ENCODE measurements around the gene PRELID3B.

The PRELID3B gene

DNA sequence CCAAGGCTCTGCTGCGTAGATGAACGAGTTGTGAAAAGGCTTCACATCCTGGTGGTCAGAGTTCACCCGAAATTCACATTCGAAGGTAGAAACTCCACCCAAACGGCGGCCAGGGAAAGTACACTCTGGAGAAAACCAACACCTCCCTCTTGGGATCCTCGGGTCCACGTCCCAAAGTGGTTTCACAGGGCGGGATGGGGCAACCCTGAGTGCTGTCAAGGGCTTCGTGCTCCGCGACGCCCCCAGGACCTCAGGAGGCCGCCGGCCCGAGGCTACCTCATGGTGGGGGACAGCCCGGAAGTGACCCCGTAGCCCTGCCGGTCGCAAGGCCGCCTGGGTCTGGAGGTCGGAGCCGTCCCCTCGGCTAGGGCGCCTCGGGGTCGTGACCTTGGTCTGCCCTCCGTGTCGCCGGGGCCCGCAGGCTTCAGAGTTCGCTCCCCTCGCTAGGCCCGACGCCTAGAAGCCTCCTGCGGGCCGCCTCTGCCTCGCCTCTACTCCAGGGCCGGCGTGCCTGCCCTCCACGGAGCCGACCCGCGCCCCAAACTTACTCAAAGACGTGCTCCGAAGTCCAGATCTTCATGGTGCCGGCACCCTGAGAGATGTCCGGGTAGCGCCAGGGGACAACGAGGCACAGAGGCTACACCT, at the start of gene PRELID3B:
TSS of gene PRELID3B (minus strand) at position 636 of the 645 bp plus-strand sequence. CDS start at position 580, 56 bp downstream.
- no peak for DNase-seq (ENCODE audit: low read depth in 2 of 2)

DNA sequence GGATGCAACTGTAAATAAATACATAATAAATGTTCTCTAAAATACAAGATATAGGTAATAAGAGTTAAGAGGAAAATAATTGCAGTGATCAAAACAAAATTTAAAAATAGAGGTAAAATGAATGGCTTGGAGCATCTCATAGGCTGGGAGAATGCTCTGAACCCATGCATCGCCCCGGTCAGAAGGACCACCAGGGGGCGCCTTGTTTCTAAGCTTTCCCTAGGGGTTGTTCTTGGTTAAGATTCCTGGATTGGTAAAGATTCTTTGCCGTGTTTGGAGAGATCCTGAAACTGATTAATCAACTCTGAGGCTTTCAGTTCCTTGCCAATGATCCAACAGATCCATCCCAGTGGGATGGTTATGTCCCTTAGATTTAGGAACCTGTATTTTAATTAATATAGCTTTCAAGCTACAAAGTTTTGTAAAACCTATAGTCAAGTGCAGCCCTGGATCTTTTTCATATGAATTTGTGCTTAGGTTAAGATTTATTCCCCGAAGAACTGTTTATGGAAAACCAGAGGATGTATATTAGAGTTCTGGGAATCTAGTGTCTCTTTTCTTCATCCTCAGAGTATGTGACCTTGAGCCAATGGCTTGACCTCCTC, 45.3 kb upstream of the PRELID3B start:
- DNase-seq (ENCODE audit: low read depth in 2 of 2) = peak; percentile 44 to 55

DNA sequence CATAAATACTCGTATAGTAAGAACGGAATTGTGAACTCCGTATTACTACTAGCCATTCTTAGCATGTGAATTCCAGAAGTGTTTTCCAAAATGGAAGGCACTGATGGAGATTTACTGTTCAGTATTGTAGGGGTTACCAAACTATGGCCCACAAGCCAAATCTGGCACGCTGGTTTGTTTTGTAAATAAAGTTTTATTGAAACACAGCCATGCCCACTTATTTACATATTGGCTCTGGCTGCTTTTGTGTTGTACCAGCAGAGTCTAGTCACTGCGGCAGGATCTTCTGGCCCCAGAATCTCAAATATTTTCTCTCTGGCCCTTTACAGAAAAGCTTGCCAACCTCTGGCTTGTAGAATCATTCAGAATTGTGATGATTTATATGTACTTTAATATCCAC, 44.3 kb upstream of the PRELID3B start:
- DNase-seq (ENCODE audit: low read depth in 2 of 2) = no peak

DNA sequence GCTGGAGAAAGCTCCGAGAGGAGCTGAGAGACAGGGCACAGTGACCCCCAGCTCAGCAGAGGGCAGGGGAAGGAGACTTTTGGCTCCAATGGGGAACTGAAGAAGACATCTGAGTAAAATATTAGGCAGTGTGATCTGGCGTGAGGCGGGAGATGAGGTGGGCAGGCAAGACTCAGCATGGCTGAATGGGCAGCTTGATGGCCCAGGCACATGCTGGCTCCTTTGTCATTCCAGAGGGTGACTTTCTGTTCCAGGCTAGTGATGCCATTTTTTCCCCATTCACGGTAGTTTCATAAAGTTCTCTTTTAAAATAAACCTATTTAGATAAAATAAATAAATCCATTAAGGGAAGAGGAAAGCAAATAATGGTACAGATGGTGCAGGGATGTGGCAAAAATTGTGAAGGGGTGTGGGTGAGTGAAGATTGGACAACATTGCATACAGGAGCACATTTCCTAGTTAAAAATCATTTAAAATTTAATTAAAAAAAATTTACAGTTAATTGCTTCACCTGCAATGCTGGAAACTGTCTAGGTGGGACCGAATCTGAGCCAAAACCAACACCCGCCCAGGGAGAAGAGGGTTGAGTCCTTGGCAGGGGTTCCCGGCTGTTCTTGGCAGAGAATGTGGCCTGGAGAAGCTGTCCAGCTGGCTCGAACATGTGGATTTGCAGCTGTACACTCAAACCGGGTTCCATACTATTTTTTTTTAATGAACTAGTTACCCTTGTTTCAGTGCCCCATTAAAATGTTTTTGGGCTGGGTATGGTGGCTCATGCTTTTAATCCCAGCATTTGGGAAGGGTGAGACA, 41.7 kb upstream of the PRELID3B start:
- no peak for DNase-seq (ENCODE audit: low read depth in 2 of 2)

DNA sequence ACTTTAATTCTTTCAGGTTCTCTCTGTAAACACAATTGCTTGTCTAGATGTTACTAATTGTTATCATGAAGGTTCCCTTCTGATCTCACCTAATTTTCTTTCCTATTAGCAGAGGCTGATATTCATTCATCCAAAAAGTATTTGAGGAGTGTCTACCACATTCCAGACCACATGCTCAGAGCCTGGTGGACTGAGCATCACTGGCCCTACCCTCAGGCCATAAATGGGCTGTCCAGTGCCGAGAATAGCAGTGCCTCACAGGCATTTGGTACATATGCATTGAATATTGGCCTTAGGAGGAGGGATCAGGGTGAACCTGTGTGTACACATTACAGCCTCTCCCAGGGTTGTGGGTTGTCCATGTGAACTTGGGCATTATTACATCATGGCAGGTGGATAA, 40.4 kb upstream of the PRELID3B start:
- DNase-seq (ENCODE audit: low read depth in 2 of 2) = peak in 1 of 2 experiments; percentile 10

DNA sequence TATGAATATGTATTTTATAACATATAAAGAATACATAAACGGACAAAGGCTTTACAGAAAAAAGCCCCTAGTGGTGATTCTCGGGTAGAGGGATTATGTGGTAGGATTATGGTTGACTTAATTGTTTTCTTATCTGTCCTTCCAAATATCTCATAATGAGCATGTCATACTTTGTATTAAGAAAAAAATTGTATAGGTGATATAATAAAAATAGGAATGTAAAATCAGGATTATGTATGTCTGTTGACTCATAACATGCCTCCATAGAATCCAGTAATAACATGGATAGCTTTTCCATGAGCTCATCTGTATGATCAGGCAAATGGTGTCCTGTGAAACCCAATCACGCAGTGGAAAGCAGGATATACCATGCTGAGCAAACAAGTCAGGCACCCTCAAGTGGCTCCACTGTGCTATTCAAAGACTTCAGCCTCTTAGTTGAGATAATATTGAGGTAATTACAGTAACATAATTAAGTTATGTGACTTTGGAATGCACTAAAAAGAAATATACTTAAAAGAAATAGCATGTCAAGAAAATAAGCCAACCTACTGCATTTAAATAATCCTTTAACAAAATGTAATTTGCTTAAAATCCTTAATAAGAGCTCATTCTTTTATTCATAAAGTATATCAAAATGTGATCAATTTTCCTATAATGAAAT, 39.6 kb upstream of the PRELID3B start:
- peak in 1 of 2 experiments; percentile 9 for DNase-seq (ENCODE audit: low read depth in 2 of 2)

DNA sequence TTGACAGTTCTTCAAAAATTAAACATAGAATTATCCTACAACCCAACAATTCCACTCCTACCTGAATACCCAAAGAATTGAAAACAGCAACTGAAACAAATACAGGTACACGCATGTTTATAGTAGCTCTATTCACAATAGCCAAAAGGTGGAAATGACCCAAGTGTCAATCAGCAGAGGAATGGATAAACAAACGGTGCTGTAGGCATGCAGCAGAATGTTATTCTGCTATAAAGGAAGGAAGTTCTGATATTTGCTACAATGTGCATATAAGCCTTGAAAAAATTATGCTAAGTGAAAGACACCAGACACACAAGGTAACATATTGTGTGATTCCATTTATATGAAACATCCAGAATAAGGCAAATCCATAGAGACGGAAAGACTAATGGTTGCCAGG, 38.5 kb upstream of the PRELID3B start:
- DNase-seq (ENCODE audit: low read depth in 2 of 2) = no peak

DNA sequence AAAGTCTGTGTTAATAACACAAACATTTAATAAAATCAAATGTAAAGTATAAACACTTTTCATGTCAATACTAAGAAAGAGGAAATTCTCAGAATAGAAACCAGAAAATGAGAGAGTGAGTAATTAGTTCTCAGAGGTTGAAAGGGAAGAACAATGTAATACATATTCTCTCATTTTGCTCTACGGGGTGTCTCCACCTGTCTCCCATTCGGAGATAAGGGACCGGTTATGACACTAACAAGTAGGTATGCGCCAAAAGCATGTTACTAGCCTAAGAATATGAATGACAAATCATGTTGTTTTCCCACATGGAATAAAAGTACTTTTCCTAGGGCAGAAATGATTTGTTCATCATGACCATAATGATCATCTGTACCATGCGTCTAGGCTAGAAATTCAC, 35.6 kb upstream of the PRELID3B start:
- DNase-seq (ENCODE audit: low read depth in 2 of 2) = no peak

DNA sequence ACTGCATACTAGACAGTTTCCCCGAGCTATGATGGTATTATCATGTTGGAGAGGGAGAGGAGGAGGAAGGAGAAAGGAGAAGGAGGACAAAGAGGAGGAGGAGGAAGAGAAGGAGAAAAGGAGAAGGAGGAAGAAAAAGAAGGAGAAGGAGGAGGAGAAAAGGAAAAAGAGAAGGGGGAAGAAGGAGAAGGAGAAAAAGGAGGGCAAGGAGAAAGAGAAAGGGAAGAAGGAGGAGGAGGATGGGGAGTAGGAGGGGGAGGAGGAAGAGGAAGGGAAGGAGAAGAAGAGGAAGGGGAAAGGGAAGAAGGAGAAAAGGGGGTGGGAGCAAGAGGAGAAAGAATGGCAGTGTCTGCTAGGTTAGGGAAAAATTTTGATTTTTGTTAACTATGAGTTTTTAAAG, 35.1 kb upstream of the PRELID3B start:
- DNase-seq (ENCODE audit: low read depth in 2 of 2) = no peak

DNA sequence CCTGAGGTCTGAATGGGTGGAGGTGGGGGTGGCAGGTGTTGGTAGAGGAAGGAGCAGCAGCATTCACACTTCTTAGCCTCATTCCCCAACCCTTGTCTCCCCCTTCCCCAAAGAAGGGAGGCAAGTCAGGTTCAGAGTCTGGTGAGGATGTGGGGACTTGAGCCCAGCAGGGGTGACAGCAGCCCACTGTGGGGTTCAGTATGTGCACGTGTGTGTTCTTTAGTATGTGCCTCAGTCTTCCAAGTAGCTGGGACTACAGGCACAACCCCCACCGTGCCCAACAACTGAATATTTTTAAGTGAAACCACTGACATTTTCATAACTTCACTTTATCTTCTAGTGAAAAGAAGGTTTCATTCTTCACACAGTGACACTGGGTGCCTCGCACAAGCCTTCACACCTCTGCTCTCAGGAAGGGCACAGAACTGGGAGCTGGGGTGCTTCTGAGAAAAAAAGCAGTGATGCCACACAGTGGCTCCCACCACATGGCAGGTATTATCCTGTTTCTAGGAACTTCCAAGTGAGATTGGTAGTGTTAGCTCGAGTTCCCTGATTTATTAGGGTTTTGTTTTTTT, 33.4 kb upstream of the PRELID3B start:
- DNase-seq (ENCODE audit: low read depth in 2 of 2) = no peak

DNA sequence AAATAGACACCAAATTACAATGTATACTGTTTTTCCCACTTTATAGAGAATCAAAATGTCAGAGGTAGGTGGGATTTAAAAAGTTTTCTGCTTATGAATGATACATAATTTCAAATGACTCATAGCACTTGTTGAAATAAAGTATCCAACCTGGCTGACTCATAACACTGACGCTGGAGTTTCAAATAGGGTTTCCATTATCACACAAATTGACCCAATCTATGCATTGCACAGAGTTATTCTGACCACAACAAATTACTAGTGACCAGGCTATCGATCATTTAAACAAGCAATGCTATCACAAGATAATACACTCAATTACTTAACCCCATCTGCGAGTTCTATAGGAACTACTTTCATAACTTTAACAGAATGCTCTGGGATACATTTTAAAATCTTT, 31.9 kb upstream of the PRELID3B start:
- DNase-seq (ENCODE audit: low read depth in 2 of 2) = peak in 1 of 2 experiments; percentile 7

DNA sequence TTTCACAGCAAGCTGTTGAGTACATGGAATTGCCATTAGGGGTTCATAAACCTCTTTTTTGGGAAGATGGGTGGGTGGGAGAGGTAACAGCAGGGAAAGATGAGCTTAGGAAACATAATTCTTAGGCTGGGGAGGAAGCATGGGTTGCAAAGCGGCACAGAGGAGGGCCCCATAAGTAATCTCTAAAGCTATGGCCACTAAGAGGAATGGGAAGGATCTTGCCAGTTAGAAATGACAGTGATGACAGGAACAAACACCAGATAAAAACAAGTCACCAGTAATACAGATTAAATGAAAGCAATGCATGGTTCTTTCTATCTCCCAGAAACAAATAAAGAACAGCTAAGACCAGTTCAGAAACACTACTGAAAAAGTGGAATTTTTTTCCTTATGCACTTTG, 31.0 kb upstream of the PRELID3B start:
- DNase-seq (ENCODE audit: low read depth in 2 of 2) = no peak

DNA sequence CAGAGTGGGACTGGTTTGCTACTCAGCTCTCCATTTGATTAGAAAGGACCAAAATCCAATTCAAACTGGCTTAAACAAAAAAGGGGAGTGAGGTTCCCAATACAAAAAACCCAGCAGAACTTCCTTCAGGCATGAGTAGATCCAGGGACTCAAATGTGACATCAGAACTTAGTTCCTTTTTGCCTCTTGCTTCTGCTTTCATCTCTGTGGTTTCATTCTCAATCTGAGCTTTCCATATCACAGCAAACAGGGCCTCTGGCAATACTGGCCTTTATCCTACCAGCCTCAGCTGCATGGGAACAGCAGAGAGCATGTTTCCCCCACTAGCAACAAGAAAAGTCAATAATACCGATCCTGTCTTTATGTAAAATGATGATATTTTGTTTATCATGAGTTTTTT, 28.6 kb upstream of the PRELID3B start:
- DNase-seq (ENCODE audit: low read depth in 2 of 2) = no peak

DNA sequence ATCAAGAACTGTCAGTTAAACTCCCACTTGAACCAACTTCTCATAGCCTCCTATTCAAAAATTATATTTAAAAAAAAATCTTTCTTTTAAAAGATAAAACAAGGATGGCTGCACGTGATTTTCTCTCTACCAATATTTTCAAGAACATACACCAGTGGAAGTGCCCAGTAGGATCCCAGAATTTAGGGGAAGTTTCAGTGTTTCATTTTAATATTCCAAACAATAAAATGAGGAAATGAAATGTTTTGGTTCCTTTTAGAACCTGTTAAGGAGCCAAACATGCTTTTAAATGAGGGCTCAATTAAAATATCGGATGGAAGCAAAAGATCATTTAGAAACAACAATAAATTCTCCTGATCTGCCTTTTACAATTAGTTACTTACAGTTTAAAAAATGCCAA, 26.4 kb upstream of the PRELID3B start:
- DNase-seq (ENCODE audit: low read depth in 2 of 2) = no peak

DNA sequence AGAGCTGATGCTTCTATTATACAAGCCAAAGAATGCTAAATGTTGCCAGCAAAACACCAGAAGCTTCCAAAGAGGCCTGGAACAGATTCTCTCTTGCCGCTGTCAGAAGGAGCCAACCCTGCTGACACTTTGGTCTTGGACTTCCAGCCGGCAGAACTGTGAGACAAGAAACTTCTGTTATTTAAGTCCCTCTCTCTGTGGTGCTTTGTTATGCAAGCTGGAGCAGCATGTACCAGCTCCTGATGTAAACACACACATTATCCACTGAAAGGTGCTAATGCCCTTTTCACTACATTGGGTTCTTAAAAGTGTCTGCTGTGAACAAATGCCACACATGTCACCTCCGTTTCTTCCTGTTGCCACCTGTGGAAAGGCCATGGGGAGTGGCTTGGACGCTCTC, 25.9 kb upstream of the PRELID3B start:
- DNase-seq (ENCODE audit: low read depth in 2 of 2) = no peak

DNA sequence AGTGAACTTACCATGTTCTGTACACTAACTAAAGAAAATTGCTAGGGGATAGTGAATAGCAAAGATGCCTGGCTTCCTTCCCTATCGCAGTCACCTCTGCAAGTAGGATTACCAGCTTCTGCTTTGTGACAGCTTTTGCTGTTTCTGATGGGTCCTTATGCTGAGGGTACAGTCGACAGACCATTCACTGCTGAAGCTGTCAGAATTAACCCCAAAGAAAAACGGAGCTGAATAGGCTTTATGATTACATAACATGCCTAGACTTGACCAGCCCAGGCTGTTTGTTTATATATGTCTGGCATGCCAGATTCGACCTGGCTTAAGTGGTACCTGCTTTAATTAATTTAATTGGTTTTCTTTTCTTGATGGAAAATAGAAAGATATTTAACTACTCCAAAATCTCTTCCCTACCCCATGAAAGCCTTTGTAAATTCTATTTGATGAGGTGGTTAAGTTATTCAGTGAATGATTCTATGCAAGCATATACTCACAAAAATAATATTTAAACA, 21.7 kb upstream of the PRELID3B start:
- DNase-seq (ENCODE audit: low read depth in 2 of 2) = no peak

DNA sequence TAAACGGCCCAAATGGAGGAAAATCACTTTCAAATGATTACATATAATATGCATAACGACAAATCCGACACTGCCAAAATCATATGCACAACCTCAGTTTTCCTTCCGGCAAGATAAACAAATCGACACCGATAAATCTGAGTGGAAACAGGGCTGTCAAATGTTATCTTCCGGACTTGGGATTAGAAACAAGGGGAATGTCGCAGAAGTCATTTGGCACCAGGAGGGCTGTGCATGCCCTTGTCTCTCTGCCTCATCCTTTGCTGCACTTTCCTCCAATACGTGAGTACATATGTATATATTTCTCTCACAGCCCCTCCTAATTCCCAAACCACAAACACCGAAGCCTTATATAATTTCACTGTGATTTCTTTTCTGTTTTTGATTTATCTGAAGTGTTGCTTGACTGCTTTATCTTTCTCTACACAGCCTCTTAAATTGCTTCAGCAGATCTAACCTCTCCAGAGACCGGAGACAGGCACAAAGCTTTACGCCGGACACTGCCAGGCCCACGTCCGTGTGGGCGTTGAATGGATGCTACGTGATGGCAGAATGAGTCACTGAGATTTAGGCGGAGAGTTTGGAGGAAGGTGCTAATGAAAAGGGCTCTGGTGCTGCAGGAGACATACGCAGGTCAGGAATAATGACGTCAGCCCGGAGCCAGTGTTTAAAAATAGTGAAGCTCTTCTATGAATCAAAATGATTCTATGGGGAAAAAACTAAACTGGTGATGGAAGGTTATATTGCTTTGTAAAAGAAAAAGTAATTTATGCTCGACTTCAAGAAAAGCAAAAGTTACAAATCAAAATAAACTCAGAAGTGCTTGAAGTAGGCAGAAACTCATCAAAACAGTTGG, 21.0 kb upstream of the PRELID3B start:
- no peak for DNase-seq (ENCODE audit: low read depth in 2 of 2)

DNA sequence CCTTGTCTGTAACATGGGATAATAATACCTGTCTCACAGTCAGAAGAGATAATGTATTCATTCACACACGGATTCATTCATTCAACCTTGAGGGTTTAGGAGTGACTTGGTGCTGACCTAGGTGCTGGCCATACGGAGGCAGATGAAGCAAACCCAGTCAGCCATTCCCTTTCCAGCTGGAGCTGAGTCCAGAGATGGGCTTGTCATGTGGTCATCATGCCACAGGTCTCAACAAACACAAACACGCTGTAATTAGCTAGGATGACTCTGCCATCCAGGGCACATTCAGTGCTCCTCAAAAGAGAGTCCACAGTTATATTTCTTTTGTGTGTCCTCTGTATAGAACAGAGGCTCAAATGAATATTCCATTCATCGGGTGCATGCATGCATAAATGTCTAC, 19.5 kb upstream of the PRELID3B start:
- DNase-seq (ENCODE audit: low read depth in 2 of 2) = no peak

DNA sequence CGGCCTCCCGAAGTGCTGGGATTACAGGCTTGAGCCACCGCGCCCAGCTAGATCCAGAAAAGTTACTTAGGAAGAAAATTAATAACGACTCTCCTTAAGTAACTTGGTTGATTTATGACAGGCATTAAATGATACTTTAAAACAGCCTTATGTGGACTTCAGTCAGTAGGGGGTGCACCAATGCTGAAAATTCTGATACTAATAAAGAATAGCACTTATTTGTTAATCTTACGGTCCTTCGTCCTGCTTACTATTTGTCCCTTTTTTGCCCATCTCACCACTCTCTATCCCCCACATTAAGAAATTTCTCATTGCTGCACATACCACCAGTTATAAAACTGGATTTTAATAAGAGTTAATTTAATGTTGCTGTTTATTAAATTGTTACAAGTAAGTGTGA, 12.7 kb upstream of the PRELID3B start:
- no peak for DNase-seq (ENCODE audit: low read depth in 2 of 2)

DNA sequence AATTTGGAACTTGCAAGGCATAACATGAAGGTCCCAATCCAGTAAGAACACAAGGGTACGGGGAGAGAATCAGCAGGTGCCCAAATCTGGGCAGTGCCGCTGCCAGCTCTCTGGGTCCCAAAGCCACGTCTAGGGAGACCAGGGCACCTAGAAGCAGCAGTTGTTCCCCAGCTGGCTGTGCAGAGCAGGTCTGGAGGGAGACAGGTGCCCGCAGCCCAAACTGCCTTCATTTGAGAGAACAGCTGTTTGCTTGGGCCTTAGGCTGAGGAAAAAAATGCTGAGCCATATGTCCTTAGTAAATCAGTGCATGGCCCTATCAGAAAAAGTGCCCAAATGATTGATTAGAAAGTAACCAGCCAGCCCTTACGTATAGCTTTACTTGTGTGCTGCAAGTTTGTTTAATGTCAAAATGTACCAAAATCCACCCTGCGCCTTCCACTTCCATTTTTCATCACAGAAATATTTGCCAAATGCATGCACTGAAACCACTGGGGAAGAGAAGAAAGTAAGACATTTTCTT, 9.1 kb upstream of the PRELID3B start:
- DNase-seq (ENCODE audit: low read depth in 2 of 2) = no peak

DNA sequence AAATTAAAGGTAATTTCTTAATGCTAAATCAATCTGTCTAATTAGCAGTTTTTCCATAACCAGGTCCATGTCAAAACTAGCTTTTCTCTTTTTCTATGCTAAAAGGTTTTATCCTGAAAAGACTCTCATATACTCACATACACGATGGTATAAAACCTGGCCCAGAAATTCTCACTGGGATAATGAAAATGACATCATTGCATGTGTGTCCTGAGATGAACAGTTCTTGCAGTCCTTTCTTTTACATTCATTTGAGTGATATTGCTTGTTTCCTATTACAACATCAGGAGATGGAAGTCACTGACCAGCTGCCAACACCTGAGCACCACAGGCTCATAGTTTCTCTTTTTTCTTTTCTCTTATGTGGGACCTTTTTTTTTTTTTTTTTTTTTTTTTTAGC, 7.9 kb upstream of the PRELID3B start:
- DNase-seq (ENCODE audit: low read depth in 2 of 2) = no peak
